GM10248 (cell line): ENCODE results near the gene IFI44.

Source experiments
- CTCF ChIA-PET: fragments of 300-600 bp; sonication (Branson Sonifier 250); formaldehyde crosslinking; extraction: SDS; loops from one replicate; lab custom pipeline; 2021; ENCODE audit warnings: antibody characterized with exemption; lab: Yijun Ruan, JAX
- POLR2A ChIA-PET: fragments of 350-650 bp; sonication (Branson Sonifier 250); formaldehyde crosslinking; extraction: SDS; loops from one replicate; lab custom pipeline; 2020; ENCODE audit warnings: antibody characterized with exemption; lab: Yijun Ruan, JAX
- DNase-seq: peaks from one replicate; pipeline ENCODE4 v3.0.0; 2012; ENCODE audit errors: extremely low spot score
- CTCF ChIP-seq: IDR thresholded peaks from 2 replicates; pipeline ENCODE4 v1.5.1; 2012; ENCODE audit warnings: mild to moderate bottlenecking, low read depth; ENCODE audit errors: extremely low read depth, missing control alignments, control extremely low read depth

The IFI44 gene

GRCh38 chr1:78658901-78659300 is 9.3 kb downstream of the IFI44 start:
- TF ChIP-seq CTCF, result no peak
- no peak for DNase-seq
- CTCF ChIA-PET, result no interaction called here
- POLR2A ChIA-PET, result no interaction called here

- no peak for TF ChIP-seq CTCF
- DNase-seq, result no peak
- ChIA-PET POLR2A (no interaction called here), CTCF (interaction anchor here (0.7 to 2.9 kb wide), 4 partner anchors 9 to 47 kb away, joined by 3 to 19 read pairs (median 3); no protein-coding TSS in a partner anchor)
These were observed 14.3 kb downstream of the IFI44 start for GRCh38 chr1:78663923-78664322.

GRCh38 chr1:78664763-78665162 is 15.1 kb downstream of the IFI44 start:
- ChIA-PET POLR2A (no interaction called here), CTCF (interaction anchor here (0.9 to 2.9 kb wide), 4 partner anchors 10 to 48 kb away, joined by 3 to 19 read pairs (median 7); no protein-coding TSS in a partner anchor)
- no peak for TF ChIP-seq CTCF
- no peak for DNase-seq

GRCh38 chr1:78665809-78666208 is 16.2 kb downstream of the IFI44 start:
- DNase-seq, result no peak
- ChIA-PET POLR2A (no interaction called here), CTCF (interaction anchor here (1.4 to 2.9 kb wide), 3 partner anchors 9 to 49 kb away, joined by 3 to 19 read pairs (median 11); no protein-coding TSS in a partner anchor)
- no peak for TF ChIP-seq CTCF

GRCh38 chr1:78667939-78668338 is 18.3 kb downstream of the IFI44 start:
- ChIA-PET POLR2A (no interaction called here), CTCF (interaction anchor here (1.2 to 2.1 kb wide), 2 partner anchors 8 to 51 kb away, joined by 5 to 7 read pairs; no protein-coding TSS in a partner anchor)
- no peak for TF ChIP-seq CTCF
- DNase-seq, result no peak

- no peak for TF ChIP-seq CTCF
- ChIA-PET POLR2A (no interaction called here), CTCF (interaction anchor here (2.1 kb wide), 1 partner anchor 51 kb away, joined by 7 read pairs; no protein-coding TSS in a partner anchor)
- DNase-seq, result no peak
These were observed 18.8 kb downstream of the IFI44 start for GRCh38 chr1:78668427-78668826.
